ENCODE measurements around the gene TFEB.

The TFEB gene

GRCh38 chr6:41744236-41744787 is 8.9 kb upstream of the TFEB start:
- TF ChIP-seq, protein P1, sequence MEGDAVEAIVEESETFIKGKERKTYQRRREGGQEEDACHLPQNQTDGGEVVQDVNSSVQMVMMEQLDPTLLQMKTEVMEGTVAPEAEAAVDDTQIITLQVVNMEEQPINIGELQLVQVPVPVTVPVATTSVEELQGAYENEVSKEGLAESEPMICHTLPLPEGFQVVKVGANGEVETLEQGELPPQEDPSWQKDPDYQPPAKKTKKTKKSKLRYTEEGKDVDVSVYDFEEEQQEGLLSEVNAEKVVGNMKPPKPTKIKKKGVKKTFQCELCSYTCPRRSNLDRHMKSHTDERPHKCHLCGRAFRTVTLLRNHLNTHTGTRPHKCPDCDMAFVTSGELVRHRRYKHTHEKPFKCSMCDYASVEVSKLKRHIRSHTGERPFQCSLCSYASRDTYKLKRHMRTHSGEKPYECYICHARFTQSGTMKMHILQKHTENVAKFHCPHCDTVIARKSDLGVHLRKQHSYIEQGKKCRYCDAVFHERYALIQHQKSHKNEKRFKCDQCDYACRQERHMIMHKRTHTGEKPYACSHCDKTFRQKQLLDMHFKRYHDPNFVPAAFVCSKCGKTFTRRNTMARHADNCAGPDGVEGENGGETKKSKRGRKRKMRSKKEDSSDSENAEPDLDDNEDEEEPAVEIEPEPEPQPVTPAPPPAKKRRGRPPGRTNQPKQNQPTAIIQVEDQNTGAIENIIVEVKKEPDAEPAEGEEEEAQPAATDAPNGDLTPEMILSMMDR (IDR thresholded peaks at IDR 0.05; ENCODE audit: insufficient read depth, low read depth, low read length, missing control alignments), result no peak
- DNase-seq (ENCODE audit: low read depth), result no peak

DNA sequence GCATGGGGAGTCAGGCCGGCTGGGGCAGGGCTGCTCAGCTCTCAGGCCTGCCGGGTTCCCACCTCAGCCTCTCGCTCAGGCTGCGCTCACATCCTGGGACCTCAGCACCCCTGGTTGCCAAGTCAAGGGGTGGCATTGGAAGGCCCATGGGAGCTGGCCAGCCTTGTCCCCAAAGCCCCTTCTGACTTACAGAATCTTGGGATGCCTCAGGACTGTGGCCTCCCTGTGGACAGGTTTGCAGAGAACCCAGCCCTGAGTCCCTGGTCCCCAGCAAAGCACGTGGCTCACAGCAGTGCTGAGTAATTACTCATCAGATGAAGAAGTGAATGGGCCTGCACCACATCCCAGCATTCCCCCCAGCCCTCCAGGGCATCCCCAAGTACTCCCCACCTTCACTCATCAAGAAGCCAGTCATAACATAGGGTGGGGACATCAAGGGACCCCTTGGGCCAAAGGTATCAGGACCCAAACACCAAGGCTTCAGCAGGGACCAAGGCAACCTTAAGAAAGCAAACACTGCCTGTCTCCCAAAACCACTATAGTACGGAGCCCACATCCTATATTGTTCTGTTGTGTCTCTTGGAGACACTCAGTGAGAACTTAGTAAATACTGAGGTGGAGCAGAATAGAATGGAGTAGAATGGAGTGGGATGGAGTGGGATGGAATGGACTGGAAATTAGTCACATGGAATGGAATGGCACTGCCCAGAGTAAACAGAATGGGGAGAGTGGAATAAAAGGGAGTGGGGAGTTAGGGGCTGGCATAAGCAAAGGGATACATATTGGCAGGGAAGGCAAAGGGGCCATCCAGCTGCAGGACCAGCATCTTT is 8.2 kb upstream of the TFEB start:
- TF ChIP-seq, protein P1 (IDR thresholded peaks at IDR 0.05; ENCODE audit: insufficient read depth, low read depth, low read length, missing control alignments), result no peak
- H3K4me3 ChIP-seq (ENCODE audit: low read depth, low read length), result no peak overlapping the region

More at GRCh38 chr6:41744236-41744787, 8.9 kb upstream of the TFEB start:
- no peak overlapping the region for H3K4me3 ChIP-seq (ENCODE audit: low read depth, low read length)

DNA sequence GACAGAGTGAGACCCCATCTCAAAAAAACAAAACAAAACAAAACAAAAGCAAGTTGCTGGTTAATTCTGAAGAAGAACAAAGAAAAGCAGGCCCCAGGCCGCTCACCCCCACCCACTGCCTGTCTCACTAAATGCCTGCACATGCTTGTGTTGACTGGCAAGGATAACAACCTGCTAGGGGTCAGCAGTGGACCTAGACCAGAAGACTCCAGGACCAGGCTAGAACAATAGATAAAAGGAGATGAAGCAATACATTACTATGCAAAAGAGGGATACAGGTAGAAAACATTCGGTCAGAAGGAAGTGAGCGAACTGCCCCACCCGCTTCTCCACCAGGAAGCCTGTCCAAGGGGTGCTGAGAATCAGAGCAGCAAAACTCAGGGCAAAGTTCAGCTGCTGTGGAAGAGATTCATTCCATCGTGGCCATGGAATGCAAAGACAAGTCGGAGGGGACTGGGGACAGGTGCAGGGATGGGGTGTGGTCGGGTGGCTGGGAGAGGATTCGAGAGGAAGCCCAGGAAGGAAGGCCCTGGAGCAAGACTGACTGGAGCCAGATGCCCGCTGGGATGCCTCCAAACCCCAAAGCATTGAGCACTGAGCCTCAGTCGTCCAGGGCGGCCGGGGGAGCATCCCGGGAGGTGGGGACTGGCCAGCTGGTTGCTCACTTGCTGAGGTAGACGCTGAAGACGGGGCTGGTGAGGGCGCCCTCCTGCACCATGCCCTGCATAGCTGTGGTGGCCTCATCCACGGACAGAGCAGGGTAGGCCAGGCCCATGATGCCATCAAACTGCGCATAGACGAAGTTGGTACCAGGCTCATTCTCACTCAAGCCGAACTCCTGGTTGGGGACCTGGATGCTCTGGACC is 6.5 kb upstream of the TFEB start:
- H3K4me3 ChIP-seq (ENCODE audit: low read depth, low read length), result no peak overlapping the region
- TF ChIP-seq, protein P1 (IDR thresholded peaks at IDR 0.05; ENCODE audit: insufficient read depth, low read depth, low read length, missing control alignments), result no peak
- DNase-seq (ENCODE audit: low read depth), result no peak

More for the DNA sequence above, 8.2 kb upstream of the TFEB start:
- no peak for DNase-seq (ENCODE audit: low read depth)

DNA sequence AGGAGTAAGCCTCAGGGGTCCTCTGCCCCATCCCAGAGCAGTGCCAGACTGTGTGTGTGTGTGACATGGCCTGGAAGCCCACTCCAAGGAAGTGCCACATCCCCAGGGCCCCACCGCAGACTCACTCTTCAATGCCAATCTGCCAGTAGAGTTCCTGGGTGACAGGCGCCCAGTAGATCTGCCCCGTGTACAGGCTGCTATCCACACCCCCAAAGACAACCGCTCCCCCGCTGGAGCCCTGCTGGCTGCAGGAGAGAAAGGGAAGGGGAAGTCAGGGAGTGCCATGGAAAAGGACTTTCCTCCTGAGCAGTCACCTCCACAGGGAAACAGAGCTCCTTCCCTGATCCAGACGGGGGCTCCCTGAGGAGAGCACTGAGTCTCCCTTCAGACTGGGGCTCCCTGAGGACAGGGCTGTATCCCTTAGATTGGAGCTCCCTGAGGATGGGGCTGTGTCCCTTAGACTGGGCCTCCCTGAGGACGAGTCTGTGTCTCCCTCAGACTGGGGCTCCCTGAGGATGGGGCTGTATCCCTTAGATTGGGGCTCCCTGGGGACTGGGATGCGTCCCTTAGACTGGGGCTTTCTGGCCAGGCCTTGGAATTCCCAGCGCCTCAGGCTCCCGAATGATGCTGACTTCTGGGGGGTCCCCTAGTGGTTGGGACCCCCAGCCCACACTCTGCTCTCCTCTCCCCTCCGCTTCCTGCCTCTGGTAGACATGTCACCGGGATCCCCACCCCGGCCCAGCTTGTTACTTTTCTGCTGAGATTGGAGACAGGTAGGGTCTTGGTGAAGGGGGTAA is 5.2 kb upstream of the TFEB start:
- H3K4me3 ChIP-seq (ENCODE audit: low read depth, low read length), result no peak overlapping the region
- no peak for DNase-seq (ENCODE audit: low read depth)
- TF ChIP-seq, protein P1 (IDR thresholded peaks at IDR 0.05; ENCODE audit: insufficient read depth, low read depth, low read length, missing control alignments), result no peak

DNA sequence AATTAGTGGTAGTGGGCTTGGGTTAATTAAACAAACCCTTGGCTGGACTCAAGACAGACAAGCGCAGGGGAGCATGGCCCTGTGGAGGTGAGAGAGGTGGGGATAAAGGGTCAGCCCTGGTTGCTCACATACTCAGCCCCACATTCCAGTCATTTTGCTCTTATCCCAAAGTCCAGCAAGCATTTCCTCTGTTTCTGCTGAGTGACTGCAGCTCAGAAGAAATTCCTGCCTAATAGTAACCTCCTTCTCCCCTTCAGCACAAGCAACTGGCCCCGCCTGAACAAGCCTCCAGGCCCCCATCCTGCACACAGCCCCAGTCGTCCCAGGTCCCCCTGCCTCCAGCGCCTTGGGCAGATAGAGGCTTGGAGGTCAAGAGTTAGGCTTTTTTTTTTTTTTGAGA is 3.6 kb upstream of the TFEB start:
- no peak overlapping the region for H3K4me3 ChIP-seq (ENCODE audit: low read depth, low read length)
- no peak for DNase-seq (ENCODE audit: low read depth)
- TF ChIP-seq, protein P1 (IDR thresholded peaks at IDR 0.05; ENCODE audit: insufficient read depth, low read depth, low read length, missing control alignments), result no peak

DNA sequence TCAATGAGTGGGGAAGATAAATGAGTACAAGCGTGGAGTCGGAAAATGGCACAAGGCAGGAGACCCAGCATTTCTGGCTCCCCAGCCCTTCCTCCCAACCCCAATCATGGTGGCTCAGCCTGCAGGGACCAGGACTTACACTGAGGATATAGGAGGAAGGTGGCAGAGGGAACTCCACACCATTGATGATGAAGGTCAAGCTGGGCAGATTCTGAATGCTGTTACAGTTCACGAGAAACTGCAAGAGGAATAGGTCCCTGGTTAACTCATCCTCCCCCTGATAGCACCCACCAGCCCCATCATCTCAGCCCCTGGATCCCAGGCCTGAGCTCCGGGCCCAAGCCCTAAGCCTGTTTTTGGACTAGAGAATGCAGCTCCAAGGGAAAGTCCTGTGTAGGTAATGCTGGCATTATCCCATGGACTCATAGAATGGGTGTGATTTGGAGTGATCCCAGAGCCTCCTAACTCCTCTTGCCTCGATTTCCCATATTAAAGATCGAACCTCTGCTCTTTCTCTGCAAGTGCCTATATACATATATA is 2.3 kb upstream of the TFEB start:
- DNase-seq (ENCODE audit: low read depth), result no peak
- TF ChIP-seq, protein P1 (IDR thresholded peaks at IDR 0.05; ENCODE audit: insufficient read depth, low read depth, low read length, missing control alignments), result no peak
- no peak overlapping the region for H3K4me3 ChIP-seq (ENCODE audit: low read depth, low read length)
